ENCODE results near the gene CACNG3.

- TF ChIP-seq EZH2 (IDR thresholded peaks at IDR 0.05; ENCODE audit: borderline replicate concordance, low read length): no peak
- TF ChIP-seq CTCF (conservative IDR thresholded peaks at IDR 0.05 in 1 of 2, IDR thresholded peaks at IDR 0.05 in 1 of 2; ENCODE audit: extremely low read depth in 1 of 2, insufficient read depth in 1 of 2, low read depth in 1 of 2, low read length in 2 of 2): no peak
These were observed 1.8 kb downstream of the CACNG3 start for GRCh38 chr16:24257958-24258357.
